ENCODE data around the gene FTCD.
A peak's percentile ranks its signal among the peaks of the same experiment; 100 is the strongest.
"Not testable (repeated sequence)": the region's sequence is repeated elsewhere in the genome, so short reads cannot be mapped to it uniquely, and the experiment has no call there.

The FTCD gene

GRCh38 chr21:46188226-46189212 is 33.1 kb upstream of the FTCD start:
- peak; percentile 92 for DNase-seq (ENCODE audit: low spot score)

DNA sequence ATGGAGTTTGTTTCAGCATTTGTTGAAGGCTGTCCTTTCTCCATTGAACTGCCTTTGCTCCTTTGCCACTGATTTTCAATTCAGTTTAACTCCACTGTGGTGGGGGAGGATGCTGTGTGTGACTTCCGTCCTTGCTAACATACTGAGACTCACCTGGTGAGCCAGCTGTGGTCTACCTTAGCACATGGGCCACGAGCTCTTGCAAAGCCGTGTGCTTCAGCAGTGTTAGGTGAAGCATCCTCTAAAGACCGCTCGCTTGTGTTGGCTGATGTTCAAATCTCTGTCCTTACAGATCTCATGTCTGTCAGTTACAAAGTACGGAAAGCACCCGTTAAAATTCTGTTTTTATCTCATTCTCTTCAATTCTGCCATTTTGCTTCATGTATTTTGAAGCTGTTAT is 32.4 kb upstream of the FTCD start:
- peak; percentile 32 for DNase-seq (ENCODE audit: low spot score)

- DNase-seq (ENCODE audit: low spot score) = no peak
Observed at GRCh38 chr21:46187261-46187660, 31.9 kb upstream of the FTCD start.

- DNase-seq (ENCODE audit: low spot score) = no peak
Observed at GRCh38 chr21:46185716-46186115, 30.3 kb upstream of the FTCD start.

DNA sequence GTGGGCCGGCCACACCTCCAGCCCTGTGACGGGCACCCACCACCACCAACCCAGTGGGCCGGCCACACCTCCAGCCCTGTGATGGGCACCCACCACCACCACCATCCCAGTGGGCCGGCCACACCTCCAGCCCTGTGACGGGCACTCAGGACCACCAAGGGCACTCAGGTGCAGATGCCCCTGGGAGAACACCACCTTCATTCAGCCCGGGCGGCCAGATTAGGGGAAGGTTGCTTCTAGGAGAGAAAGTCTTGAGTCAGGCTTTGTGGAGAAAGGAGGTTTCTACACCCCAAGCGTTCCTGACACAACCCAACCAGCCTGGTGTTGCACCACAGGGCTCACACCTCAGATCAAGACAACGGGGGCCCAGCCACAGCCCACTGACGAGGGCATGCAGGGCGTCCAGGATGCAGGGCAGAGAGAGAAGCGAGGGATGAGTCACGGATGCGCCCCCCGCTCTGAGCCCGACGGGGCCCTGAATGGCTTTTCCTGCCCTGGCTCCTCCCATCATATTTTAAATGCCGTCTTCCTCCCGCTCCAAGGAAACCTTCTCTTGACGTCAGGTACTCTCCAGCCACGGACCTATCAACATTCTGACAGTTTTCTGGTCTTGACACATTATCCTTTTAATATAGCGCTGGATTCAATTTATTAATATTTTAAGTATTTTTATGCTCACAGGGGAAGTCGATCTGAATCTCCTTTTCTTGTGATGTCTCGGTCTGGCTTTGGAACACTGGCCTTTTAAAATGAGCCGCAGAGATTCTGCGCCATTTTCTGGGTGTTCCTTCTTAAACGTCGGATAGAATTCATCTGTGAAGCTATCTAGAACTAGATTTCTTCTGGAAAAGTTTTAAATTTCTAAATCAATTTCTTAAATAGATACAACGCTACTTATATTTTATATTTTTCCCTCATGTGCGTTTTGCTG is 29.5 kb upstream of the FTCD start:
- peak; percentile 85 for DNase-seq (ENCODE audit: low spot score)

GRCh38 chr21:46183910-46184624 is 28.7 kb upstream of the FTCD start, which contains the start of gene SPATC1L:
TSS of gene SPATC1L (minus strand) at chr21:46184459. CDS start at chr21:46182816, 1,643 bp downstream.
- DNase-seq (ENCODE audit: low spot score) = peak; percentile 80

- not testable (repeated sequence) for DNase-seq (ENCODE audit: low spot score)
Observed at GRCh38 chr21:46183337-46183909, 28.0 kb upstream of the FTCD start.

DNA sequence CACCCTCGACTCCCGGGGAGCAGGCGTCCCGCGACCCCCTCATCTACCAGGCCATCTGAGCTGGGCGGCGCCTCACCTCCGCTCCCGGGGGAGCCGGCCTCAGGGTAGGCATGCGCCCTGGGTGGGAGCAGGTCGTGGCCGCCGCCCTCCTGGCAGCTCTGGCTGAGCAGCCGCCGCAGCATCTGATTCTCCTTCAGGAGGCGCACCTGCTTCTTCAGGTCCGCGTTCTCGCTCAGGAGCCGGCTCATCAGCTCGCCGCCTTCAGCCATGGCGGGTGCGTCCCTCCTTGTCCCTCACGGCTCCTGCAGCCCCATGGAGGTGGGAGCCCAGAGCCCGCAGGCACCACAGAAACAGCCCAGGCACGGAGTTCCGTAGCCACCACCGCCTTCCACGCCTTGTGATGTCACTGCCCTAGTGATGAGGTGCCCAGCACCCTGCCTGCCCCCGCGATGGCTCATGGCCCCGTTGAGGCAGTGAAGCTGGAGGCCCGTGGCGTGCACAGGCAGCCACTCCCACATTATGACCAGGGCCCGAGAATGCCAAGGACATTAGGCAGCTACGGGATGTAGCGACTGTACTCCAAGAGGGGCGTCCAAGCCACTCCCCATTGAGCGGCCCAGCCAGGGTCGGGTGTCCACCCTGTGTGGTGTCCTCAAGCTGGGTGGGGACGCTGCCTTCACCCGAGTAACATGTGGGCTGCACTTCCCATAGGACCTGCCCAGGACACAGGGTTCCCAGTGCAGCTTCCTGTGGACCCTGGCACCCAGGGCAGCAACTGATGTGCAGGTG is 27.4 kb upstream of the FTCD start:
- no peak for DNase-seq (ENCODE audit: low spot score)

DNA sequence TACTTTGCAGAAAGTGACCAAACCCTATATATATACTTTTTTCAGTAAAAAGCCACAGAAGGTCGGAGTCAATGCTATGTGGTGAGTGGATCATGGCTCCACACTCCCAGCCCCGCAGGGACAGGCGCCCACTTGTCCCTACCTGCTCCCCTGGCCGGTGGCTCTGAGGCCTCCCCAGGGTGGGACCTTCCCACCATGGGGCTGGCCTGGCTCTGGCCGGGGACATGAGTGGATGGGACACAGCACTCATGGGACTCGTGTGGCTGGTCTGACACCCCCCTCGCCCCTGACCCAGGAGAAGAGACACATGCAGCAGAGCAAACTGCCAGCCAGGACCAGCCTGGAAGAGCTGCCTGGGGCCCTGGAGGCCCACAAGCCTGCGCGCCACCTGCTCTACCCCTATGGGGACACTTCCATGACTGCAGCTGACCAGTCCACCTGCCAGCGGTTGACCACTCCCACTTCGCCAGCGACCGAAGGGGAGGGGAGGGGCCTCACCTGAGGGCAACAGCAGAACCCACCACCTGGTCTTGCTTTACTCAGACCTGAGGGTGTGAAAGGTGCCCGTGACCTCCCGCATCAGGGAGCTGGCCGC is 26.7 kb upstream of the FTCD start:
- DNase-seq (ENCODE audit: low spot score) = no peak

GRCh38 chr21:46181436-46181835 is 26.1 kb upstream of the FTCD start:
- no peak for DNase-seq (ENCODE audit: low spot score)

DNA sequence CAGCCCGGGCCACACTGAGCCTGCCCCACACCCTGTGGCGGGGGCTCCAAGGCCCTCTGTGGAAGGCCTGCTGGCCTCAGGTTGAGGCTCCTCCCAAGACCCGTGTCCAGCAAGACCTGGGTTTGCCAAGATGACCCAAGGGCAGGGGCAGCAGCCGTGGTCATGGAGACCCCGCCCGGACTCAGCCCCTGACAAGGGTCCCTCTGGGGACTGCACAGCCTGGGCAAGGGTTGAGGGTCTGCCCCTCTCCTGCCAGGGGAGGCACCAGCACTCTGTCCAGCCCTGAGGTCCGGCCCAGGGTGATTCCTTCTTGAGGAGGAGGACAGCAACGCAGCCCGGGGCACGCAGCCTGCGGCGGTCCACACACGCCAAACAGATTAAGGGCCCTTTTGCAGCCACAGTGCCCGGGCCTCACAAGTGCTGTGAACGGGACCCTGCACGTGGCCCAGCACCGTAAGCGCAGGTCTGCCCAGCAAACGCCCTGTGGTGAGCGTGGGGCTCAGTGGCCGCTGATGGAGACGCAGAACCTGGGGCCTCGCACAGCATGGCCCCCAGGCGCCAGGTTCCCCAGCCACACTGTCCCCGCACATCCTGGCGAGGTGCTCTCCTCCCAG is 25.5 kb upstream of the FTCD start:
- no peak for DNase-seq (ENCODE audit: low spot score)

DNA sequence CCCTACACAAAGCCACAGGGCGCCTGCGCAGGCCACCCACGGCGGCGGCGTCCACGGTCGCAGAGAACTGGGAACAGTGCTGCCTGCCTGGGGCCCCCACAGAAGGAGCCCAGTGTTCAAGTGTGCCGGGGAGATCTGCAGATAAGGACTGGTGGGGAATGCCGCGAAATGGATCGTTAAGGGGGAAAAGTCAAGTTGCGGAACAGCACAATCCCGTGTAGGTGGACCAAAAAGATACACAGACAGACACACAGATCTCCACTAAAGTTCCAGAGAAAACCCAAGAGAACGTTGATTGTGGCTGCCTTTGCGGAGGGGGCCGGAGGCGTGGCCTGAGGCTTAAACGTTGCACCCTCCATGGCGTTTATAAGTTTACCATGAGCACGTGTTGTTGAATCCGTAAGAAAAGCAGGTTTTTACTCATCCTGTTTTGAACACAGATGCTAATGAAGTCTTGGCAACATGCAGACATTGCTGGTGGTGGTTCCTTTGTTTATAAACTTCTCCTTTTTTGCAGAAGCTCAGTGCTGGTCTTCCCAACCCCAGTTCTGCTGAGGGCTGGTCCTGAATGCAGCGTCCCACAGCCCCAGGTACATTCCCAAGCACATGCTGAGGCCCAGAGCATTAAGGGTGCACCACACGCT is 24.8 kb upstream of the FTCD start:
- no peak for DNase-seq (ENCODE audit: low spot score)

- no peak for DNase-seq (ENCODE audit: low spot score)
Observed at GRCh38 chr21:46179708-46180078, 24.3 kb upstream of the FTCD start.

DNA sequence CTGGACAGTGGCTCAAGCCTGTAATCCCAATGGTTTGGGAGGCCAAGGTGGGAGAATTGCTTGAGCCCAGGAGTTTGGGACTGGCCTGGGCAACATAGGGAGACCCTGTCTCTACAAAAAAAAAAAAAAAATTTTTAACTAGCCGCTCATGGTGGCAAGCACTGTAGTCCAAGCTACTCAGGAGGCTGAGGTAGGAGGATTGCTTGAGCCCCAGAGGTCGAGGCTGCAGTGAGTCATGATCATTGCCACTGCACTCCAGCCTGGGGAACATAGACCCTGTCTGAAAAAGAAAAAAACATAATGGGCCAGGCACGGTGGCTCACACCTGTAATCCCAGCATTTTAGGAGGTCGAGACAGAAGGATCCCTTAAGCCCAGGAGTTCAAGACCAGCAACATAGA is 23.6 kb upstream of the FTCD start:
- DNase-seq (ENCODE audit: low spot score) = no peak

DNA sequence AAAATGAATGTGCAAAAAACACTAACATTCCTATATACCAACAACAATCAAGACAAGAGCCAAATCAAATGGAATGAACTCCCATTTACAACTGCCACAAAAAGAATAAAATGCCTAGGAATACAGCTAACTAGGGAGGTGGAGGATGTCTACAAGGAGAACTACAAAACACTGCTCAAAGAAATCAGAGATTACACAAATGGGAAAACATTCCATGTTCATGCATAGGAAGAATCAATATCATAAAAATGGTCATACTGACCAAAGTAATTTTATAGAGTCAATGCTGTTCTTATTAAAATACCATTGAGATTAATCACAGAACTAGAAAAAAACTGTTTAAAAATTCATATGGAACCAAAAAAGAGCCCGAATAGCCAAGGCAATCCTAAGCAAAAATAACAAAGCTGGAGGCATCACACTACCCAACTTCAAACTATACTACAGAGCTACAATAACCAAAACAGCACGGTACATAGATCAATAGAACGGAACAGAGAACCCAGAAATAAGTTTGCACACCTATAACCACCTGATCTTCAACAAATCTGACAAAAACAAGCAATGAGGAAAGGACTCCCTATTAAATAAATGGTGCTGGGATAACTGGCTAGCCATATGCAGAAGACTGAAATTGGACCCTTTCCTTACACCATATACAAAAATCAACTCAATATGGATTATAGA is 21.2 kb upstream of the FTCD start:
- not testable (repeated sequence) for DNase-seq (ENCODE audit: low spot score)

DNA sequence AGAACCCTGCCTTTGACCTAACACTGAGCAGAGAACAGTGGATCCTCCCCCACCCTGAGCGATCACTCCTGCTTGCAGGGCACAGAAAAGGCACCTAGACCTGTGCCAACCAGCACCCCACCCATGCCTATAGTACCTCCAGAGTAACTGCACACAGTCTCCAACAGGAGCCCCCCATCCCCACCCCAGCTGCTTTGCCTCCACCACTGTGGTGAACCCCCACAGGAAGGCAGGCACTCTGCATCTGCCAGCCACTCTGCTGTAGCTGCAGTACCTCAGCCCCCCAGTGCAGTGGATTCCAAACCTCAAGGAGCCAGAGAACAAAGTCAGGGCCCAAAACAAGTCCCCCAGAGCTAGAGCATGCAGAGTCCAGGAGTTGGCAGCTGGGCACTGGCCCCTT is 18.2 kb upstream of the FTCD start:
- DNase-seq (ENCODE audit: low spot score) = no peak

- no peak for DNase-seq (ENCODE audit: low spot score)
Observed at GRCh38 chr21:46172863-46173528, 17.6 kb upstream of the FTCD start.
